Epithelial cell of esophagus (primary cell): ENCODE results near the gene ZNF460.
"Not testable (repeated sequence)": the region's sequence is repeated elsewhere in the genome, so short reads cannot be mapped to it uniquely, and the experiment has no call there.

Experiments
- DNase-seq: peaks from one replicate; pipeline ENCODE4 v3.0.0; 2010; ENCODE audit warnings: low read depth
- H3K4me3 ChIP-seq: 2 replicates; pipeline ENCODE4 v1.5.1; 2011; ENCODE audit warnings: mild to moderate bottlenecking, low read length, control low read depth
- CTCF ChIP-seq: IDR thresholded peaks from 2 replicates; pipeline ENCODE4 v1.5.1; 2011; ENCODE audit warnings: low read depth, mild to moderate bottlenecking, low read length, control low read depth, inconsistent platforms; ENCODE audit not compliant: insufficient read depth; ENCODE audit errors: missing control alignments

ZNF460 gene

GRCh38 chr19:57263244-57263741, 17.0 kb upstream of the ZNF460 start:
- TF ChIP-seq CTCF = no peak
- H3K4me3 ChIP-seq = no peak overlapping the region
- no peak for DNase-seq

GRCh38 chr19:57267291-57267690, 13.0 kb upstream of the ZNF460 start:
- no peak for DNase-seq
- TF ChIP-seq CTCF = no peak

GRCh38 chr19:57269515-57270250, 10.6 kb upstream of the ZNF460 start:
- no peak overlapping the region for H3K4me3 ChIP-seq
- no peak for TF ChIP-seq CTCF
- DNase-seq = peak; percentile 89

More at GRCh38 chr19:57267291-57267690, 13.0 kb upstream of the ZNF460 start:
- no peak overlapping the region for H3K4me3 ChIP-seq

- no peak for DNase-seq
- TF ChIP-seq CTCF = no peak
- no peak overlapping the region for H3K4me3 ChIP-seq
Measured at GRCh38 chr19:57271280-57271679, 9.0 kb upstream of the ZNF460 start.

- no peak for TF ChIP-seq CTCF
- no peak overlapping the region for H3K4me3 ChIP-seq
- DNase-seq = no peak
Measured at GRCh38 chr19:57273014-57273413, 7.3 kb upstream of the ZNF460 start.

GRCh38 chr19:57276430-57276829, 3.9 kb upstream of the ZNF460 start:
- TF ChIP-seq CTCF = no peak
- H3K4me3 ChIP-seq = no peak overlapping the region
- DNase-seq = no peak

- not testable (repeated sequence) for H3K4me3 ChIP-seq
- peak; percentile 79 for DNase-seq
Measured at GRCh38 chr19:57278481-57278880, 1.8 kb upstream of the ZNF460 start.
